K562 (cell line): ENCODE data around the gene AGO3. TPM values are rescaled to one million over a fixed set of nuclear protein-coding genes. Genes with fewer than 3 reads are reported as not detected.

Experiments used
- ARID1B ChIP-seq: fragments of 450-650 bp; IDR thresholded peaks from 2 replicates; pipeline ENCODE4 v1.6.1; 2016; ENCODE audit warnings: antibody characterized with exemption, mild to moderate bottlenecking, inconsistent platforms
- CBX8 ChIP-seq: fragments of 200-600 bp; sonication (generic); IDR thresholded peaks from 2 replicates; pipeline ENCODE4 v1.6.1; 2012; ENCODE audit warnings: borderline replicate concordance, mixed run types, low read depth, mild to moderate bottlenecking, moderate library complexity, mixed read lengths, low read length, control low read depth, inconsistent platforms; ENCODE audit not compliant: poor library complexity, severe bottlenecking; ENCODE audit errors: extremely low read depth
- DMBX1 ChIP-seq: fragments of 250-450 bp; sonication (Bioruptor Pico); IDR thresholded peaks from 2 replicates; pipeline ENCODE4 v1.8.0; 2022; ENCODE audit warnings: inconsistent platforms, mild to moderate bottlenecking, moderate library complexity, borderline replicate concordance
- DNMT1 ChIP-seq: fragments of 450-650 bp; IDR thresholded peaks from 2 replicates; pipeline ENCODE4 v1.6.1; 2016; ENCODE audit warnings: antibody characterized with exemption, mild to moderate bottlenecking
- HMGN3 ChIP-seq: IDR thresholded peaks from 2 replicates; pipeline ENCODE4 v1.6.1; 2011; ENCODE audit warnings: borderline replicate concordance, low read depth, mild to moderate bottlenecking, mixed read lengths, low read length; ENCODE audit not compliant: insufficient read length; ENCODE audit errors: extremely low read depth
- KHSRP ChIP-seq: fragments of 450-650 bp; IDR thresholded peaks from 2 replicates; pipeline ENCODE4 v1.6.1; 2017
- LARP7 ChIP-seq: fragments of 450-650 bp; IDR thresholded peaks from 2 replicates; pipeline ENCODE4 v1.6.1; 2016
- NUFIP1 ChIP-seq: fragments of 450-650 bp; IDR thresholded peaks from 2 replicates; pipeline ENCODE4 v1.6.1; 2018; ENCODE audit not compliant: partially characterized antibody
- SMARCC2 ChIP-seq: fragments of 450-650 bp; IDR thresholded peaks from 2 replicates; pipeline ENCODE4 v1.6.1; 2017; ENCODE audit warnings: antibody characterized with exemption, moderate library complexity, mild to moderate bottlenecking, low read depth
- SRSF1 ChIP-seq: fragments of 200-400 bp; formaldehyde crosslinking; IDR thresholded peaks from 2 replicates; pipeline ENCODE4 v1.6.1; 2017; ENCODE audit warnings: mild to moderate bottlenecking, low read depth, low read length, moderate library complexity
- SUPT5H ChIP-seq: fragments of 450-650 bp; IDR thresholded peaks from 2 replicates; pipeline ENCODE4 v1.6.1; 2016
- TEAD1 ChIP-seq, 2 experiments: fragments of 450-650 bp in 1 of 2; sonication (generic) in 1 of 2; formaldehyde crosslinking; IDR thresholded peaks; 2 replicates each; pipeline versions ENCODE4 v1.4.0 to v1.8.0; 2020 to 2022; ENCODE audit warnings: mild to moderate bottlenecking in 2 of 2, missing genetic modification reagents in 1 of 2
- TEAD2 ChIP-seq: fragments of 450-650 bp; IDR thresholded peaks from 2 replicates; pipeline ENCODE4 v1.6.1; 2016; ENCODE audit warnings: missing genetic modification characterization, control low read depth, missing compliant biosample characterization
- TGIF2 ChIP-seq: sonication (generic); formaldehyde crosslinking; IDR thresholded peaks from 2 replicates; pipeline ENCODE4 v1.8.1; 2022; ENCODE audit warnings: mild to moderate bottlenecking, missing genetic modification reagents, moderate library complexity
- TSC22D4 ChIP-seq: fragments of 450-650 bp; IDR thresholded peaks from 2 replicates; pipeline ENCODE4 v1.6.1; 2016; ENCODE audit warnings: missing genetic modification characterization, missing biosample characterization, control low read depth
- ZBTB43 ChIP-seq: sonication (generic); formaldehyde crosslinking; IDR thresholded peaks from 2 replicates; pipeline ENCODE4 v1.8.0; 2023; ENCODE audit warnings: mild to moderate bottlenecking, missing genetic modification reagents
- ZNF134 ChIP-seq: fragments of 250-450 bp; sonication (Bioruptor Pico); conservative IDR thresholded peaks from 2 replicates; pipeline ENCODE4 v1.4.0; 2020
- ZNF507 ChIP-seq: conservative IDR thresholded peaks from 2 replicates; pipeline ENCODE4 v1.6.1; 2017; ENCODE audit warnings: missing genetic modification characterization, missing compliant biosample characterization
- ZNF764 ChIP-seq: fragments of 250-450 bp; sonication (Bioruptor Pico); IDR thresholded peaks from 2 replicates; pipeline ENCODE4 v1.4.0; 2020; ENCODE audit warnings: low read depth, mild to moderate bottlenecking, moderate library complexity
- ZNF77 ChIP-seq: fragments of 250-450 bp; sonication (Bioruptor Pico); IDR thresholded peaks from 2 replicates; pipeline ENCODE4 v1.5.0; 2020
- polyA plus RNA-seq, 8 experiments: library from polyadenylated mRNA; depleted of rRNA in 4 of 8; stranded (reverse) in 5 of 8; unstranded in 3 of 8; fragments of >200 nt; fragmentation: Nextera tagmentation in 2 of 8; fragmentation: Illumina TruSeq in 1 of 8; extraction: Ambion mirVana in 2 of 8; extraction: Trizol in 1 of 8; gene quantifications; 2 replicates each; pipeline versions ENCODE4 v1.2.1 to v1.2.3, GENCODE V29; 2011 to 2014; ENCODE audit warnings: inconsistent platforms in 1 of 8, missing spikeins in 1 of 8
- total RNA-seq, 7 experiments: library from RNA; depleted of rRNA in 6 of 7; stranded (reverse); fragments of >200 nt in 6 of 7; fragmentation: Illumina TruSeq in 2 of 7; extraction: Trizol in 2 of 7; gene quantifications; 2 replicates each; pipeline versions ENCODE4 v1.2.1 to v1.2.3, GENCODE V29; 2011 to 2021; ENCODE audit warnings: low replicate concordance in 1 of 7
- TF ChIP-seq, protein P1 (sequence below): fragments of 450-650 bp; conservative IDR thresholded peaks from 2 replicates; pipeline ENCODE4 v1.6.1; 2016; ENCODE audit warnings: missing genetic modification characterization, low read depth, mild to moderate bottlenecking, missing compliant biosample characterization, moderate library complexity
- TF ChIP-seq, protein P2 (sequence below): fragments of 450-650 bp; formaldehyde crosslinking; IDR thresholded peaks from 2 replicates; pipeline ENCODE4 v1.4.0; 2022; ENCODE audit warnings: missing genetic modification characterization
- TF ChIP-seq, protein P3 (sequence below): sonication (generic); formaldehyde crosslinking; IDR thresholded peaks from 2 replicates; pipeline ENCODE4 v1.8.1; 2023; ENCODE audit warnings: mild to moderate bottlenecking, missing genetic modification reagents, moderate library complexity

Gene AGO3
- total and polyA plus RNA-seq, 9 of the 15 experiments (the other 6 are each of a cell fraction or from before 2014, with no cell fraction given): 4.5 to 41.5 (median 22.7) TPM

GRCh38 chr1:36088577-36089392 lies 157.9 kb downstream of the AGO3 start, which contains the start of gene ADPRS (continued):
- peak; percentile 93 for TF ChIP-seq HMGN3
- peak; percentile 66; the same call in 1 of the 2 replicates for TF ChIP-seq TGIF2 (CRISPR knock-in tag)
- peak; percentile 68 to 80 for TF ChIP-seq TEAD1 (CRISPR knock-in tag; IDR thresholded peaks at IDR 0.05)
- TF ChIP-seq, protein P1, sequence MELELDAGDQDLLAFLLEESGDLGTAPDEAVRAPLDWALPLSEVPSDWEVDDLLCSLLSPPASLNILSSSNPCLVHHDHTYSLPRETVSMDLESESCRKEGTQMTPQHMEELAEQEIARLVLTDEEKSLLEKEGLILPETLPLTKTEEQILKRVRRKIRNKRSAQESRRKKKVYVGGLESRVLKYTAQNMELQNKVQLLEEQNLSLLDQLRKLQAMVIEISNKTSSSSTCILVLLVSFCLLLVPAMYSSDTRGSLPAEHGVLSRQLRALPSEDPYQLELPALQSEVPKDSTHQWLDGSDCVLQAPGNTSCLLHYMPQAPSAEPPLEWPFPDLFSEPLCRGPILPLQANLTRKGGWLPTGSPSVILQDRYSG (tag): no peak
- no peak; the same call in 1 of the 2 replicates for TF ChIP-seq ZNF134 (CRISPR knock-in tag)
- no peak for TF ChIP-seq SRSF1
- TF ChIP-seq DNMT1: no peak
- no peak for TF ChIP-seq ZNF507
- no peak for TF ChIP-seq TSC22D4 (tag)
- TF ChIP-seq DMBX1 (CRISPR knock-in tag): peak; percentile 67
- TF ChIP-seq, protein P2, sequence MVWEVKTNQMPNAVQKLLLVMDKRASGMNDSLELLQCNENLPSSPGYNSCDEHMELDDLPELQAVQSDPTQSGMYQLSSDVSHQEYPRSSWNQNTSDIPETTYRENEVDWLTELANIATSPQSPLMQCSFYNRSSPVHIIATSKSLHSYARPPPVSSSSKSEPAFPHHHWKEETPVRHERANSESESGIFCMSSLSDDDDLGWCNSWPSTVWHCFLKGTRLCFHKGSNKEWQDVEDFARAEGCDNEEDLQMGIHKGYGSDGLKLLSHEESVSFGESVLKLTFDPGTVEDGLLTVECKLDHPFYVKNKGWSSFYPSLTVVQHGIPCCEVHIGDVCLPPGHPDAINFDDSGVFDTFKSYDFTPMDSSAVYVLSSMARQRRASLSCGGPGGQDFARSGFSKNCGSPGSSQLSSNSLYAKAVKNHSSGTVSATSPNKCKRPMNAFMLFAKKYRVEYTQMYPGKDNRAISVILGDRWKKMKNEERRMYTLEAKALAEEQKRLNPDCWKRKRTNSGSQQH (CRISPR knock-in tag): peak; percentile 19; the same call in 1 of the 2 replicates
- no peak for TF ChIP-seq ZNF77 (CRISPR knock-in tag)
- no peak for TF ChIP-seq ZNF764
- no peak for TF ChIP-seq LARP7
- peak; percentile 99 for TF ChIP-seq SUPT5H
- no peak for TF ChIP-seq TEAD2 (tag)
- no peak for TF ChIP-seq SMARCC2
- TF ChIP-seq, protein P3, sequence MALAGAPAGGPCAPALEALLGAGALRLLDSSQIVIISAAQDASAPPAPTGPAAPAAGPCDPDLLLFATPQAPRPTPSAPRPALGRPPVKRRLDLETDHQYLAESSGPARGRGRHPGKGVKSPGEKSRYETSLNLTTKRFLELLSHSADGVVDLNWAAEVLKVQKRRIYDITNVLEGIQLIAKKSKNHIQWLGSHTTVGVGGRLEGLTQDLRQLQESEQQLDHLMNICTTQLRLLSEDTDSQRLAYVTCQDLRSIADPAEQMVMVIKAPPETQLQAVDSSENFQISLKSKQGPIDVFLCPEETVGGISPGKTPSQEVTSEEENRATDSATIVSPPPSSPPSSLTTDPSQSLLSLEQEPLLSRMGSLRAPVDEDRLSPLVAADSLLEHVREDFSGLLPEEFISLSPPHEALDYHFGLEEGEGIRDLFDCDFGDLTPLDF (CRISPR knock-in tag): peak; percentile 92
- TF ChIP-seq KHSRP: no peak; the same call in 1 of the 2 replicates
- no peak for TF ChIP-seq CBX8
- no peak for TF ChIP-seq NUFIP1
- TF ChIP-seq ARID1B: no peak
- no peak for TF ChIP-seq ZBTB43 (CRISPR knock-in tag)
